WTC11 (cell line): ENCODE data around the gene SLC27A5. TPM values are rescaled to one million over a fixed set of nuclear protein-coding genes. Genes with fewer than 3 reads are reported as not detected.

Experiments used
- ATAC-seq: fragments of 200-7000 bp; cut with Tn5 transposase; 2 replicates; pipeline ENCODE4 v1.10.0; 2021; ENCODE audit warnings: mild to moderate bottlenecking, moderate library complexity
- CTCF ChIA-PET: fragments of 300-600 bp; sonication (Branson Sonifier 250); formaldehyde crosslinking; loops from one replicate; lab custom pipeline; 2021; ENCODE audit warnings: antibody characterized with exemption; lab: Charles Lee
- POLR2A ChIA-PET: fragments of 350-600 bp; sonication (Branson Sonifier 250); formaldehyde crosslinking; loops from one replicate; lab custom pipeline; 2021; ENCODE audit warnings: antibody characterized with exemption; lab: Charles Lee
- DNase-seq: peaks from one replicate; pipeline ENCODE4 v3.0.0; 2021; ENCODE audit warnings: low spot score
- H3K27ac Mint-ChIP-seq: 2 replicates; pipeline ENCODE4 v1.8.0; 2021; ENCODE audit warnings: mixed read lengths
- H3K27me3 Mint-ChIP-seq: 2 replicates; pipeline ENCODE4 v1.8.0; 2021; ENCODE audit warnings: low read depth, mild to moderate bottlenecking, moderate library complexity, mixed read lengths
- H3K36me3 Mint-ChIP-seq: 2 replicates; pipeline ENCODE4 v1.8.0; 2021; ENCODE audit warnings: mixed read lengths
- H3K4me1 Mint-ChIP-seq: 2 replicates; pipeline ENCODE4 v1.8.0; 2022; ENCODE audit warnings: mixed read lengths
- H3K4me3 Mint-ChIP-seq: 2 replicates; pipeline ENCODE4 v1.8.0; 2021; ENCODE audit warnings: mild to moderate bottlenecking, moderate library complexity, mixed read lengths
- H3K9me3 Mint-ChIP-seq: 2 replicates; pipeline ENCODE4 v1.8.0; 2021; ENCODE audit warnings: mixed read lengths
- E2F4 ChIP-seq: sonication (generic); formaldehyde crosslinking; IDR thresholded peaks from 2 replicates; pipeline ENCODE4 v1.8.1; 2022; ENCODE audit warnings: low read depth, mild to moderate bottlenecking, moderate library complexity, missing genetic modification reagents, borderline replicate concordance
- FOXK1 ChIP-seq: sonication (generic); formaldehyde crosslinking; IDR thresholded peaks from 2 replicates; pipeline ENCODE4 v1.8.0; 2022; ENCODE audit warnings: mild to moderate bottlenecking, moderate library complexity, missing genetic modification reagents
- GTF2I ChIP-seq: fragments of 250-450 bp; sonication (Bioruptor Pico); conservative IDR thresholded peaks from 2 replicates; pipeline ENCODE4 v1.4.0; 2021; ENCODE audit warnings: mild to moderate bottlenecking
- IRF2 ChIP-seq: sonication (generic); formaldehyde crosslinking; IDR thresholded peaks from 2 replicates; pipeline ENCODE4 v1.8.0; 2022; ENCODE audit warnings: low read depth, missing genetic modification reagents, borderline replicate concordance
- JUN ChIP-seq: sonication (generic); formaldehyde crosslinking; IDR thresholded peaks from 2 replicates; pipeline ENCODE4 v1.8.0; 2023; ENCODE audit warnings: mild to moderate bottlenecking, missing genetic modification reagents
- MAX ChIP-seq: sonication (generic); formaldehyde crosslinking; IDR thresholded peaks from 2 replicates; pipeline ENCODE4 v1.8.0; 2022; ENCODE audit warnings: mild to moderate bottlenecking, missing genetic modification reagents
- NR2C2 ChIP-seq: sonication (generic); formaldehyde crosslinking; IDR thresholded peaks from 2 replicates; pipeline ENCODE4 v1.8.0; 2022; ENCODE audit warnings: mild to moderate bottlenecking, missing genetic modification reagents
- RELA ChIP-seq: sonication (generic); formaldehyde crosslinking; IDR thresholded peaks from 2 replicates; pipeline ENCODE4 v1.8.1; 2022; ENCODE audit warnings: missing genetic modification reagents, mild to moderate bottlenecking, borderline replicate concordance
- SMAD4 ChIP-seq: sonication (generic); formaldehyde crosslinking; IDR thresholded peaks from 2 replicates; pipeline ENCODE4 v1.8.0; 2022; ENCODE audit warnings: mild to moderate bottlenecking, missing genetic modification reagents
- ZMAT4 ChIP-seq: fragments of 250-450 bp; sonication (Bioruptor Pico); IDR thresholded peaks from 2 replicates; pipeline ENCODE4 v1.9.0; 2021; ENCODE audit warnings: mild to moderate bottlenecking
- ZNF281 ChIP-seq: sonication (generic); formaldehyde crosslinking; IDR thresholded peaks from 2 replicates; pipeline ENCODE4 v1.8.0; 2023; ENCODE audit warnings: mild to moderate bottlenecking, missing genetic modification reagents
- ZNF416 ChIP-seq: fragments of 250-450 bp; sonication (Bioruptor Pico); IDR thresholded peaks from 2 replicates; pipeline ENCODE4 v1.9.0; 2021; ENCODE audit warnings: mild to moderate bottlenecking, inconsistent platforms
- ZNF423 ChIP-seq: fragments of 250-450 bp; sonication (Bioruptor Pico); IDR thresholded peaks from 2 replicates; pipeline ENCODE4 v2.1.2; 2022; ENCODE audit warnings: mild to moderate bottlenecking, moderate library complexity
- ZNF512 ChIP-seq: sonication (generic); formaldehyde crosslinking; IDR thresholded peaks from 2 replicates; pipeline ENCODE4 v1.8.1; 2022; ENCODE audit warnings: missing genetic modification reagents, borderline replicate concordance
- total RNA-seq: library from RNA; stranded (reverse); gene quantifications from 3 replicates; pipeline ENCODE4 v1.2.3, GENCODE V29; 2021

The SLC27A5 gene
- total RNA-seq, 1 experiment from 2014 or later, result 21.9 TPM

GRCh38 chr19:58466089-58466759 lies 45.6 kb downstream of the SLC27A5 start:
- Mint-ChIP-seq H3K4me3 (peak overlapping the region; percentile 73), H3K9me3 (no peaks in the 10 kb centered on the region), H3K27me3 (peaks cover 28% of the 10 kb centered on the region), H3K4me1 (peaks cover 12% of the 10 kb centered on the region), H3K27ac (no peak overlapping the region; the same call in 1 of the 2 replicates), H3K36me3 (no peaks in the 10 kb centered on the region)
- POLR2A ChIA-PET, result interaction anchor here (1.4 kb wide), 1 partner anchor 53 kb away, joined by 4 read pairs; the partner anchor contains the start of gene ZBTB45
- no peak for DNase-seq
- CTCF ChIA-PET, result interaction anchor here (0.6 to 1.0 kb wide), 4 partner anchors 18 to 728 kb away, joined by 3 to 4 read pairs (median 3); no protein-coding TSS in a partner anchor
- no peak for ATAC-seq
- TF ChIP-seq ZNF281 (CRISPR knock-in tag) (no peak), MAX (CRISPR knock-in tag) (no peak), IRF2 (CRISPR knock-in tag) (no peak), GTF2I (CRISPR knock-in tag) (0 out of 2 replicates have a peak, but pooled peaks have one; percentile 86), E2F4 (CRISPR knock-in tag) (no peak), ZNF423 (no peak), ZNF416 (no peak), ZMAT4 (CRISPR knock-in tag) (no peak), SMAD4 (no peak)

GRCh38 chr19:58460039-58460438 lies 51.8 kb downstream of the SLC27A5 start:
- Mint-ChIP-seq H3K27ac (no peak overlapping the region), H3K36me3 (no peaks in the 10 kb centered on the region)
- POLR2A ChIA-PET, result interaction anchor here (1.1 kb wide), 1 partner anchor 9 kb away, joined by 5 read pairs; the partner anchor contains the start of gene ZNF324B
- ATAC-seq, result no peak
- DNase-seq, result no peak
- TF ChIP-seq ZNF423, result no peak
- TF ChIP-seq, all 79 proteins: peak for 0
- Mint-ChIP-seq H3K27me3 (peaks cover 17% of the 10 kb centered on the region), H3K4me1 (no peaks in the 10 kb centered on the region; the same call in 1 of the 2 replicates), H3K4me3 (no peak overlapping the region), H3K9me3 (no peaks in the 10 kb centered on the region)
- CTCF ChIA-PET, result no interaction called here

- CTCF ChIA-PET, result no interaction called here
- POLR2A ChIA-PET, result no interaction called here
- no peaks in the 10 kb centered on the region for H3K9me3 Mint-ChIP-seq
- ATAC-seq (no peak), DNase-seq (no peak)
- H3K4me1 Mint-ChIP-seq, result peaks cover 7% of the 10 kb centered on the region
- no peak overlapping the region for H3K4me3 Mint-ChIP-seq
- TF ChIP-seq FOXK1 (CRISPR knock-in tag) (no peak), ZNF512 (CRISPR knock-in tag) (no peak), RELA (no peak), JUN (CRISPR knock-in tag) (no peak), NR2C2 (CRISPR knock-in tag) (no peak), ZMAT4 (CRISPR knock-in tag) (no peak)
- H3K27me3 Mint-ChIP-seq, result peaks cover 22% of the 10 kb centered on the region
- no peak overlapping the region for H3K27ac Mint-ChIP-seq
- H3K36me3 Mint-ChIP-seq, result no peaks in the 10 kb centered on the region
Observed at GRCh38 chr19:58456111-58456510, 55.7 kb downstream of the SLC27A5 start.
